Transverse colon (tissue), 4 donors: ENCODE data around the gene CDK14.

Experiments used
- CTCF ChIP-seq, 5 experiments: fragments of 200-600 bp in 3 of 5; fragments of 450-650 bp in 2 of 5; sonication (generic) in 3 of 5; IDR thresholded peaks; 1 replicate in 2 of 5; 2 replicates in 3 of 5; pipeline ENCODE4 v1.5.1; 2016 to 2017; ENCODE audit warnings: antibody characterized with exemption in 5 of 5, inconsistent platforms in 3 of 5, mild to moderate bottlenecking in 2 of 5, moderate library complexity in 1 of 5
- EP300 ChIP-seq: sonication (generic); formaldehyde crosslinking; IDR thresholded peaks from one replicate; pipeline ENCODE4 v1.6.1; 2017; ENCODE audit warnings: antibody characterized with exemption, low read depth
- POLR2AphosphoS5 ChIP-seq, 3 donors: sonication (generic); formaldehyde crosslinking; IDR thresholded peaks; one replicate each; pipeline ENCODE4 v1.6.1; 2016; ENCODE audit warnings: antibody characterized with exemption in 3 of 3

- TF ChIP-seq CTCF (IDR thresholded peaks at IDR 0.05): no peak
- no peak for TF ChIP-seq POLR2AphosphoS5 (IDR thresholded peaks at IDR 0.05)
- no peak for TF ChIP-seq EP300
These were observed 584.6 kb downstream of the CDK14 start for GRCh38 chr7:91180746-91181145.
